ENCODE measurements around the gene PAPPA.

The PAPPA gene

DNA sequence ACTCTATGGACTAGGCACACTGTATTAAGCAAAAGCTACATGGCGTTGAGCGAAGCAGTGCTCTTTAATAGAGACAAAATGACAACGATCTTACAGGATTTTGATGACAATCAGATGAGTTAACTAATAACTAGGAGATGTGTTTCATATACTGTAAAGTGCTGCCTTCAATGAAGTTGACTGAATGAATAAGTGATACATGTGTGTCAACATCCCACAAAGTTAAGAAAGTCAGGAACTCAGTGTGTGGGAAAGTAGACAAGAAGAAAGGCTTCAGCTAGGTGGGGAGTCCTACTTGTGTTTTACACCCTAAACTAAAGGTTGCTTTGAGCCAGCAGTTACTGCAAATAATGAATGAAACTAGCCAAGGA lies 79.6 kb downstream of the PAPPA start:
- DNase-seq = no peak

DNA sequence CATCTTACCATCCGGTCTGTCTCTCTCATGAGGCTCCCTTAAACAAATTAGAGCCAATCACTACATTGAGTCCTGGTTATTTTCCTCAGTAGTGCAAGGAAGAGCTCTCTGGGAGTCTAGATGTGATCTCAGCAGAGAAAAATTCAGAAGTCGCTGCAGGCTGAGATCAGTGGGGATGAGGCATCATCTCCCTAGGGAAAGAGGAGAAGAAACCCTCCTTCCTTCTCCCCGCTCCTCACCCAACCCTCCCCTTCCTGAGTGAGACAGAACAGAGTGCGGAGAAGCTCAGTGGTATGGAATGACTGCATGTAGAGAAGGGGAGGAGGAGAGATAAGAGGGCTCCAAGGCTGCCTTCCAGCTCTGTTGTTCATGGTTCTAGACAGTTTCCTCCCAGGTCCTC lies 80.5 kb downstream of the PAPPA start:
- no peak for DNase-seq

DNA sequence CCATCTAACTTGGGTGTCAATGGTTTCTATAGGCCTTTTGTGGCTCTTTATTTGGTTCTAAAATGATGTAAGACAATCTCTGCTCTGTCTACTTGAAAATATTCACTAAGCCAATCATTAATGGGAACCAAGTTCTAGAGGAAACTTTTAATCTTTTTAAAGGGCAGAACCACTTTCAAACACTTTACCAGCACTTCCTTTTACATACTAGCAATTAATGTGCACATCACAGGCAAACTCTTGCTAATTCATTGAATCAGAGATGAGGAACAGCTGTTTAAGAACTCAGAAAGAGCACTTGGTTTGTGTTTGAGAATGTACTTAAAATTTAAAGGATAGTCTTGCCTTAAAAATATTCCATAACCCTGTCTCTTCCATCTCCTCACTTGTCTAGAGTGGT lies 83.4 kb downstream of the PAPPA start:
- no peak for DNase-seq

DNA sequence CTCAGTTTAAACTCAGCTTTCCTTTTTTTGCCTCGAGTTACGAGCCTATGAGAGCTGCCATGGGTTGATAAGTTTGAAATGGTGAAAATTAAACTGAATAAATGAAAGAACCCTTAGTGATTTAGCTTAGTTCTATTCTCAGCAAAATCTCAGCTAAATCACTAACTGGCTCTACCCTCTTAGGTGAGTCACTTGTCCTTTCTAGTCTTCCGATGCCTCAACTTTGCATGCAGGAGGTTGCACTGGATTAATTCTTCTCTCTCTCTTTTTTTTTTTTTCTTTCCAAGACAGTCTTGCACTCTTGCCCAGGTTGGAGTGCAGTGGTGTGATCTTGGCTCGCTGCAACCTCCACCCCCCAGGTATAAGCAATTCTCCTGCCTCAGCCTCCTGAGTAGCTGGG lies 83.9 kb downstream of the PAPPA start:
- no peak for DNase-seq

DNA sequence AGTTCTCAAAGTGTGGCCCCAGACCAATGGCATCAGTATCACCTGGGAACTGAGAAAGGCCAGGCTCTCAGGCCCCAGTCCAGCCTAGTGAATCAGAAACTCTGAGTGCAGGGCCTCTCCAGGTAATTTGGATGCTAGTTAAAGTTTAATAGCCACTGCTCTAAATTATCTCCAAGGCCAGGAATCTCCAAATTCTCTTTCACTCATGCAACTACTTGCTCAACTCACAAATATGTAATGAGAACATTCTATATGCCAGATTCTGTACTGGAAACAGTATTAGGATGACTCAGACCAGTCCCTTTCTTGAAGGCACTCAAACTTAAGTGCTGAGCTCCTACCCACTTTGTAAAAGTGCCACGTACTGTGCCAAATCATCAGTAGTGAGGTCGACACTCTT lies 84.6 kb downstream of the PAPPA start:
- no peak for DNase-seq

DNA sequence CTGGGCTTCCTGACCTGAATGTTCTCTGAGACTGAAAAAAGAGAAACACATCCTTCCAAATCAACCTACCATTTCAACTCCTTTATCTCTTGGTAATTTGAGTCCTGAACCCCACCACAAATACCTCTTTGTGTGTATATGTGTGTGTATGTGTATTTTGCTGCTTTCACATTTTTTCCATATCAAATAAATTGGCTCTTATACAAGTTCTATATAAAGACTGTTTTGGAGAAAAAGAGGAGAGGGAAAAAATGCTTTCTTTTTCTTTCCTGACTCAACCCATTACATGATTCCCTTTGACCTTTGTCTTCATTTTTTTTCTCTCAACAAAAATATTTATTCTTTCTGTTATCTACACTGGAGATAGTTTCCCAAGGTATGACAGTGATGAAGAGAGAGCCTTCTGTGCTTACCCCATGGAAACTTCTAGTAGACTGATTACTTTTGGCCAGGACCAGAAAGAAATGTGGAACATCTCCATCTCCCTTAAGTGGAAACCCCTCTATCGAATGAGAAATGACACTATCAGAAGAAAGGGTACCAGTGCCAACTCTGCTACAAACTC lies 85.3 kb downstream of the PAPPA start:
- no peak for DNase-seq

DNA sequence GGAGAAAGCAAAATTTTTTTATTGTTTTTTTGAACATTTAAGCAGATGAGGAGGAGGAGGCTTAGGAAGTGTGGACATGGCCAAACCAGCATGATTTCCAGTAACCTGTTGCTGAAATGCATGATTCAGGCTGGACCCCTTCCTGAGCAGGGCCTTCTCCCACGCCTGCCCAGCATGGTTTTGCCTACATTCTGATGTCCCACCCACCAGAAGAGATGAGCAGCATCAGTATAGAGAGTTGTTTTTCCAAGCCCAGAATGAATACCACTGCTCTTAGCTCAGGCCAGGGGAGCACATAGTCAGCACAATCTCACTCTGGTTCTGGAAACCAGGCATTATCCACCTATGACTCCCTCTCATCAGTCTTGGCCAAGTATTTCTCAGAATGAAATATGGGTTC lies 90.1 kb downstream of the PAPPA start:
- DNase-seq = no peak

DNA sequence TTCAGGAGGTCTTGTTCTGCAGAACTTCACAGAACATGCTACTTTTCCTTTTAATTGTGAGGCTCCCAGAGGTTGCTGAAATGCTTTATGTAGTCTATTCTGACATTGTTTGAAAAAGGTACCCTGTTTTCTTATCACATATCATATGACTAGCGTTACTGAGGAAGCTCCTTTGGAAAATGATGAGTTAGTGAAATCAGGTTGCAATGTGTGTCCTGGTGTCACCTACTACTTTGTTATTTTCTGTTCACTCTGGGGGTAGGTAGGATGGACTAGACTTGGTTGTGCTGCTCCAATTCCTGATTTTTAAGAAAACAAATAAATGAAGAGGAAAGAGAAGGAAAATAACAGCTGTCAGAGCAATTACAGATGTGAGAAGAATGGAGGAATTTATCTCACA lies 93.7 kb downstream of the PAPPA start:
- no peak for DNase-seq

DNA sequence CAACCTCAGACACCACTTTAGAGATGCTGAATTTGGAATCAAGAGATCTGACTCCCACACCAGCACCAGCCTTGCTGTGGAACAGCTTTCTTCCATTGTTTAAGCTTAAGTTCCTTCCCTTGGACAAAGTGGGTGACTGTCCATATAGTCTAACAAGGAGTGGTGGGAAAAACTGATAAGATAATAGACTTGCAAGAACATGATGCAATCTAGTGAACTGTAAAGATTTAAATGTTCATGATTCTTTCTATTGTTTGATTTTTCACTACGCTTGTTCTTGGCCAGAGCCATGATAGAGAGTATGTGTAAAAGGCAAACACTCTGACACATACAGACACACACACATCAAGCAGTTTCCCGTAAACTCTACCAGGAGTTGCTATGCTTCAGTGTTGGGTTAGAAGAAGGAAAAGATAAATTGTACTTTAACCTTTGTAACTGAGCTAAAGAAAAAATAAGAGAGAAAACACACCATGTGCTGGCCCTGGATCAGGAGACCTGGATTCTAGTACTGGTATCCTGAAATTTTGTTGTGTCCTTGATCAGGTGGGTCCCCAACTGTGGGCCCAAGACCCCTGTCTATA lies 94.3 kb downstream of the PAPPA start:
- no peak for DNase-seq

DNA sequence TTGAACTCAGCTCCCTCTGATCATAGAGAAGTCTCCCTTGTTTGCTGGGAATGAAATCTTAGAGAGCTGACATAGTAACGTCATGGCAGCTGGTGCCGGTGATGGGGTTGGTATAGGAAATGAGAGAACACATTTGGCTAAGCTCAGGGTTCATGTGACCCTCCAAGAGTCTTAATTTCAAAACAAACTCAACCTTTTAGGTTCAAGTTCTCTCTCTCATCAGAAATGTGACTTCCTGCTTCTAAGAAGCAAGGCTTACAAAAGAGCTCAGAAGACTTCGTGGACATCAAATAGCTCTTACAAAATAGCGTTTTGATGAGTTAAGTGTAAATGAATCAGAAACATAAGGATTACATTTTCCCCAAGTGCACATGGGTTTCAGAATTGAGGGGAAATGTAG lies 97.3 kb downstream of the PAPPA start:
- DNase-seq = no peak

DNA sequence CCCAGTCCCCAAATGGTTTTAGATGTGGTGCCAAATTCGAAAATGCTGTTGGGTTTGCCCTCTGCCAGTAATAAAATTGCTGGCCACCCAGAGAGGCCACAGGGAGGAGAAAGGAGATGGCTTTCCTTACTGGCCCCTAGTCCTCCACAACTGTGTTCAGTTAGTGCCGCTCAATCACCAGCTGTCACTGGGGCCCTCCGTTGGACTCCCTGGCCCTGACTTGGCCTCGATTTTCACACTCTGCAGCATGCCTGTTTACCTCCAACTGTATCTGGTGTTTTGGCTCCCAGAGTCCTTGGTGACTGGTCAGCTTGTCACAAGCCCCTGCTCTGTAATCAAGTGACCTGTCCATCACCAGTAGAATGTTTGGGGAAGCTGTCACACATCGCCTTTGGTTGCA lies 97.8 kb downstream of the PAPPA start:
- DNase-seq = no peak

DNA sequence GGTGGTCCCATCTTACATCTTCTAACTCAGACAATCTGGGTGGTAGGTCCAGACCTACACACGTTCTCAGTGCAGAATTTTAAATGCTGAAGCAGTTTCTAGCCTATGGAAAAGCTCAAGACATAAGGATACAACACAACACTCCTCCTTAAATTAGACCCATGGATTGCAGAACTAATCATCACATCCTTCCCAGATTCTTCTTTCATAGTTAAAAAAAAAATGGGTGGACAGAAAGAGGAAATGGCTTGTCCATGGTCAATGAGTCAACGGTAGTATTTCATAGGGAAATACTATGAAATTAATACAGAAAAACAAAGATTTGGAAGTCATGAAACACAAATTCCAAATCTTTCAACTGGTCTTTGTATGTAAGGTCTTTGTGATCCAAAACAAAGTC lies 106.9 kb downstream of the PAPPA start:
- no peak for DNase-seq

DNA sequence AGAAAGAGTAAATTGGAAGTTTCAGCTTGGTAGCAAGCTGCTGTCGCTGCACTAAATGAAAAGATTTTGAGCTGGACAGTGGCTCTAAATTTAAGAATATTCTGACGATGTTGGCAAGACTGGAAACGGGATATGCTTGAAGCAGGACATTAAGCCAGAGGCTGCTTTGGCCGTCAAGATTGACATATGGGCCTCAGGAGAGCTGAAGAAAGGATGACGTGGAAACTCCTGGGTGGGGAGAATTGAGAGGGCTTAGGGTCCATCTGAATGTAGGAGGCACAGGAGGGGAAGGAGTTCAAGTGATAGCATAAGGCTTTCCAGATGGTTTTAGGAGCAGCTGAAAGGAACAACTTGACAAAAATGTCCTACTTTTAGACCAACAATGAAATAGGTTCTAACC lies 108.9 kb downstream of the PAPPA start:
- DNase-seq = no peak

DNA sequence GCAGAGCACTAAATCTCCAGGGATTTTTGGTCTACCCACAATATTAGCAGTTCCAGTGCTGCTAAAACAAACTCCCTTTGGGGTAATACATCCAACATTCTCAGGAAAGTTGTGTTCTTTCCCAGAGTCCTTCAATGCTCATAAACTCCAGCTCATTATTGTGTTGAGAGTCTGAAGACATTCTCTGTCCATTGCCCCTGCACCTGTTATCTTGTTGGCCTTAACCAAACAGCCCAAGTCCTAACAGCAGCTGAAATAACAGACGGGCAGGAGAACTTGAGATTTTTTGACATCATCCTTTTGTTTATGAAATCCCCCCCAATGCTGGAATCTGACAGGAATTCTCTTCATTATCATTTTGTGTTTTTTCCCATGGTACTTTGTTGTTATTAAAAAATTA lies 110.8 kb downstream of the PAPPA start:
- no peak for DNase-seq

DNA sequence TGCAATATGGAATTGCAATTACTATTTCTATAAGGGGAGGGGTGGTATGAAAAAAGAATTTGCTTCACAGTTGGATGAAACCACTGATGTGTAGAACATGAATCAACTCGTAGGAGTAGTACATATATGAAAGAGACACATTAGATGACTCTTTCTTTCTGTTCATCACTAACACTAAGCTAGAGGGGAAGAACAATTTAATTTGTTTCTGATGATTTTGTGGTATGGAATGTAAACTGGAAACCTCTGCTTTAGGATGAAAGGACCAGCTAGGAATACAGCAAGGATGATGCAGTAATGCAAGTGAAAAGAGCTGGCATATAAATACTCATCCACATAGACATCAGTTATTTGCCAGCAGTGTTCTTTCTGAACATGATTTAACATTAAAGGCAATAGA lies 113.4 kb downstream of the PAPPA start:
- DNase-seq = no peak

DNA sequence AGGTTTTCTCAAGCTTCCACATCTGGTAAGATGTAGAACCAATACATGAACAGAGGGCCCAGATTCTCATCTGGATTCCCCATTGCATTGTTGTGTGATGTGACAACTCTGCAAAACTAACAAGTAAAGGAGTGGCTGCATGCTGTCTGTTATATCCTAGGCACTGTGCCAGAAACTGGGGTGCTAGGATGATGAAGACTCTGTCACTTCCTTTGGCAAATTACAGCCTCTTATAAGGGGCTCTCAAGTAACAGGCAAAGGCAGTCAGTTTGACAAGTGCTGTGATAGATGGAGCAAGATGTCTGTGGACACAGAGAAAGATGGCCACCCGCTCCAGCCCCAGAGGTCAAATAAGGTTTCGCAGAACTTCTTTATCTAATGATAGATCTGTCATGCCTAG lies 115.7 kb downstream of the PAPPA start:
- DNase-seq = no peak

DNA sequence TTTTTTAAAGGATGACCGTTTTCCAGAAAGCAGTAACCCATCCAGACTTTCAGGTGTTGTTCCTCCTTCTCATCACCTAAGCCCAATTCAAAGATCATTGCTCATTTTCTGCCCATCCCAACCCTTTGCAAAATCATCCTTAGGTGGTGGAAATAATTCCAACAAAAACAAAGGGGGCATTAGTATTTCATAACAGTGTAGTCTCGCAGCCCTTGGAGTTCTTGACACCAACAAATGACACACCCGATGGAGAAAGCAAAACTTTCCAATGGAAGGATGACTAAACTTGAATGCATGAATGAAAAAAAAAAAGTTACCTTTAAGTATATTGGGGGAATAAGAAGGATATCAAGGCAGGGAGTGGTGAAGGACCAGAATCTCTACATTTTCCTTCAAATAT lies 117.0 kb downstream of the PAPPA start:
- no peak for DNase-seq

DNA sequence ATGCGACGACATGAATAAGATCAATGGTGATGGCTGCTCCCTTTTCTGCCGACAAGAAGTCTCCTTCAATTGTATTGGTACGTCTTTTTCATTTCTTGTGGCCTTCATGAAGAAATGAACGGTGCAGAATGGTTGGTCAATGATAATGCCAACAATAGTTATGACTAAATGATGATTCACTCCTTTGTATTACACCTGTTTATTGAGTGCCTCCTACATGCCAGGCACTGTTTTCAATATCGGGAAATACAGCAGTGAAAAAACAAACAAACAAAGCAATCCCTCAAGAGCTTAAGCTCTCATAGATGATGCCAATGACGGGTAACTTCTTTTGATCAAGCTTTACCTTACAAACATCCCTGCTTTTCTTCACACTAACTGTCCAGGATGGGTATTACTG lies 117.7 kb downstream of the PAPPA start:
- DNase-seq = no peak

DNA sequence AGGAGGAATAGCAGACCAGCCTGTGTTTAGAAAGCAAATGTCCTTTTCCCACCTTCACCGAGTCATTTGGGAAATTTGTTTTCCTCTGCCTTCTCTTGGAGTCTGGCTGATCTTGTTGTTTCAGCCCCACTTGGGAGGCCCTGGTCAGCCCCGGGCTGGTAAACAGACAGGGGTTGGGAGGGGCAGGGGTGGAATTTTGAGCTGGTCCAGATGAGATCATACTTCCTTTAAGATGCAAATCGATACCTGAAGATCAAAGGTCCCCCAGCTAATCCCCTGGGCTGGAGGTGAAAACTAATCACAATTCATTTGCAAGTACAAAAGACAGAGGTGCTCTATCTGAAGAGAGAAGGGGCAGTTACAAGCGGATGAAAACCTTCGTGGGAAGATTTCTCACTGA lies 118.4 kb downstream of the PAPPA start:
- DNase-seq = no peak

DNA sequence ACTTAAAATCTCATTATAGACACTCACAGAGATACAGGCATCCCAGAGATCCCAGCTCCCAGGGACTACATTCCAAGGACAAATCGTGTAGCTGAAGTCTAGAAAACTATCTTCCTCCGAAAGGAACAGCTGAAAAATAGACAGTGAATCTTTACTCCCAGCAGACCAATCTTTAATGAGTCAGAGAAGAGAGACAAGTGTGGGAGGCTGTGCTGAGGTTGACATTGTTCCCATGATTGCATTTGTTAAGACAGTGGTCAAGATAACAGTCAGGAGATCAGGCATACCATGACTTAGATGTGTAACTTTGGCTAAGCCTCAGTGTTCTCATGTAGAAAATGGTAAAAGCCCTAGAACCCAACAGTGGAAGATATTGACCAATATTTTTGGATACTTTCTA lies 120.7 kb downstream of the PAPPA start:
- DNase-seq = no peak

DNA sequence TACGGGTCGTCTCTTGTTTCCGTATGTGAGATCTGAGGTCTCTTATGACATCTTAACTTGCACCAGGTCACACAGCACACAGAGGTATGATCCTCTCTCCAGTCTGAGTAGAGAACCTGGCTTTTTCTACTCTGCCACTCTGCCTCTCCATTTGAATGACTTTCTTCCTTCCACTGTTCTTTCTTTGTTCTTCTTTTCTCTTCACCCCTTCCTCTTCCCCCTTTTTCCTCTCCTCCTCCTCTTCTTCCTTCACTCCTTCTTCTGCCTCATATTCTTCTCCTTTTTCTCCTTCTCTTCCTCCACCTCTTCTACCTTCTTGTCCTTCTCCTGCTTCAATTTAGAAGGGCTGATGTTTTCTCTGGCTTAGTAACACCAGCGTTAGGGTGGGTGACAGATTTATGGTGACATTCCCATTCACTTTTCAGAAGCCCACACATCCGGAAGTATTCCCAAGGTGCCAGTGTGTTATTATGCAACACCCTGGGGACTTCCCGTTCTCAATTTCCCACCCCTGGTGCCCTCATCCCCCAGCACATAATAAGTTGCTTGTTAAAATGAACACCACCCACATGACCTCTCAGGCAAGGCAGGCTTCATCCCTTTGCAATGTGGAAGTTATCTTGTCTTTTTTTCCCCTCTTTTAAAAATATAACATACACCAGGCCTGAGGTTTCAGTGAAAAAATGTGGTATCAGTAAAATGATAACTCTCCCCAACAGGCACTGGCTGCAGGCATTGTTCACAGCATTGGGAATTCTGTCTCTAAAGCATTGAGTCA lies 122.0 kb downstream of the PAPPA start:
- no peak for DNase-seq

DNA sequence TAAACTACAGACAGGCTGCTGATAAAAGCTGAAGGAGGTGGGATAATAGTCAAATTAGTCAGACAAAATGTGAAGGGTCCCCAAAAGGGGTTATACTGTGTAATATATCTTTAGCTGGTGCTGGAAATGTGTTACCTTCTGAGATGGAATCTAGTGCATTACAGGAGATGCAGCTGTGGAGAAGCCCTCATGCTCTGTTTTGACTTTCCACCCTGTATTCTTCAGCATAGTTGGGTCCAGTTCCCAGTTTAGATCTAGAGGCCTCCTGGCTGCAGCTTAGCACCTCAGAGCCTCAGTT lies 122.6 kb downstream of the PAPPA start:
- DNase-seq = no peak

DNA sequence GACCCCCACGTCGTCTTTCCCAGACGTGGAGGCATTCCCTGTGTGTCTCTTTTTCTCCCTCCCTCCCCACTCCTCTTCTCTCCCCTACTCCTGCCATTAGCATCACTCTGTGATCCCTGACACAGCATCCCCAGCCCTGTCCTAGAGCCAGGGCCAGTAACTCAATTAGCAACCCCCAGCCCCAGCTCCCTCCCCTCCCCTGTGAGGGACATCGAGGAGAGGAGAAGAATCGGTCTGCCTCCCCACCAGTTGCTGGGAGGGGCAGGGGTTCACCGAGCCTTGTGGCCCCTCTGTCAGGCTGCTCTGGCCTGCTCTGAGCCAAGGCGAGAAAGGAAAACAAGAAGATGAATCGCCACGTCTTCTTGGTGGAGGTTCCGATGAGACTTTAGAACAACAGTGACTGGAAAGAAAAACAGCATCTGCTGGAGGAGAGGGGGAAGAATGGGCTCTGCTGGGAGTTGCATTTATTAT lies 123.1 kb downstream of the PAPPA start:
- DNase-seq = no peak

DNA sequence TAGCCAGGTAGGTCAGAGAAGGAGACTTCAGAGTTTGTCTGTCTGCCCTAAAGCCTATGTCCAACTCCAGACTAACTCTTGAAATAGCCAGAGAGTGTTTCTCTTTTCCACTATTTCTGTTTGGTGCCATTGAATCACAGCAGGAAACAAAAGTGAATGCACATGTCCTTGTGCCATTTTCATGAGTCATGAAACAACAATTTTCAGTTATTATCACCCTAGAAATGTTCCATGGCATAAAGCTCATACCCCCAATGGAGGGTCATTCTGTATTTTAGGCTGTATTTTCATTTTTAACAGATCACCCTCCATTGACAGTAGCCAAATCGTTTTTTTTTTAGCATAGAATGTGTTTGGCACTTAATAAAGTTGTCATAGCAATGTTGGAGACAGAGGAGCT lies 124.7 kb downstream of the PAPPA start:
- DNase-seq = no peak

DNA sequence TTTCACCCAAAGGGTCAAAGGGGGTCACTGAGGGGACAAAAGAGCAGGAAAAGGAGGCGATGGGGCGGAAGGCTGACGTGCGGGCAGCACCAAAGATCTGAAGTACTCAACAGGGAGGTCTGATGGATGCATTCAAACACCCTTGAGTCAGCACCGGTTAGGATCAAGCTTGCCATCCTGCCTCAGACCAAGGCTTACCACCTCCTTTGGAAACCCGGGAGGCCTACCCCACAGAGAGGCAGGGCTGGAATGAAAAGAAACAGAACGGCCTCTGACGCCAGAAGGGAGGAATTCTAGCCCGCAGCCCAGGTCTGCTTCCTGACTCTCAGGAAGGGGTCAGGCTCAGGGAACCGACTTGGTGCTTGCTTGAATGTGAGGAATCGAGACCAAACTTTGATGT lies 125.6 kb downstream of the PAPPA start:
- DNase-seq = no peak

Measured in cortex of kidney (tissue), 1 donor.